GM19025 (cell line): ENCODE data around the gene CALN1.

Experiments
- ATAC-seq: cut with Tn5 transposase; IDR thresholded peaks from one replicate; pipeline ENCODE4 v1.9.1; 2021; ENCODE audit warnings: mild to moderate bottlenecking, low read depth, moderate library complexity; ENCODE audit not compliant: unreplicated experiment

Gene CALN1

DNA sequence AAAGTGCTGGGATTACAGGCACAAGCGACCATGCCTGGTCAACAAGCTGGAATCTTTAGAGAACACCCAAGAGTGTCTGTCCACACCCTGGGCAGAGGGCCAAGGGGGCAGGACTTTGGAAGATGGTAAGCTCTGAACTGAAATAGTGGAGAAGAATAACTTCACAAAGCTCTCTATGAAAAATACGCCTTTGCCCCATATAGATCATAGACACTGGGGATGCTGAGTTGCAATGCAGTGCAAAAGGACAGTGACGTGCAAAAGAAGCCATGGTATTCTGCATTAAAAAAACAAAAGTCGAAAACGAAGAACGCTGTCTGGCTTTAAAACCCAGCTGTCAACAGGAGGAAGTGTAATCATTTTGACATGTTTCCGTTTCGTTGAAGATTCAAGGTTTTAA, 353.6 kb downstream of the CALN1 start:
- no peak for ATAC-seq

DNA sequence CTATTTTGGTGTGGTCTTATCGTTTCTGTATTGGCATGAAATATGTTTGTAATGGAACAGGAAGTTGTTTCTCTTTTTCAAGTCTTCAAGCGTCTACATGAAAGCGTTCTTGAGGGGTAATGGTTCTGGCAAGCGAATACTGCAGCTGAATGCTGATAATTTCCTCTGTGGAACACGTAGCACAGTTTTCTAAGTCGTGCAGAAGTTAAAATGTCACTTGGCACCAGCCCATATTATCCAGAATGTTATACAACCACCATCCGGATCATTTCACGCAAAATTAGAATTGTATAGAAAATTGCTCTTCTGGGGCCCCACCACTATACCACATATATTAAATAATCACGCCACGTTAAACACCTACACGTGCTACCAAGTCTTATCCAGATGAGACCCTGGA, 354.3 kb downstream of the CALN1 start:
- no peak for ATAC-seq

DNA sequence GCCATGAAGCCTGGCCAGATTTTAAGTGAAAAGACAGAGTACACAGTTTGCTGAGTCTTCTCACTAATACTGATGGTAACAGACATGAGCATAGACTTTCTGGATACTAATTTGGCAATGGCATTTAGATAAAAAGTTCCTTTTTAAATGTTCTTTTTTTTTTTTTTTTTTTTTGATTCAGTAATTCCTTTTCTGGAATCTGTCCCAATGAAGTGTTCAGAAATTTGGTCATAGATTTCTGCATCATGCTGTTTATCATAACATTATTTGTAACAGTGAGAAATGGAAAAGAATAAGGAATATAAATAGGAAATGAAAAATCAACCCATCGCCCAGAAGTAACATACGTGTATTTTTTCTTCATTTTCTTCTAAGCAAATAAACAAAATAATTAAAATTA, 354.9 kb downstream of the CALN1 start:
- no peak for ATAC-seq

DNA sequence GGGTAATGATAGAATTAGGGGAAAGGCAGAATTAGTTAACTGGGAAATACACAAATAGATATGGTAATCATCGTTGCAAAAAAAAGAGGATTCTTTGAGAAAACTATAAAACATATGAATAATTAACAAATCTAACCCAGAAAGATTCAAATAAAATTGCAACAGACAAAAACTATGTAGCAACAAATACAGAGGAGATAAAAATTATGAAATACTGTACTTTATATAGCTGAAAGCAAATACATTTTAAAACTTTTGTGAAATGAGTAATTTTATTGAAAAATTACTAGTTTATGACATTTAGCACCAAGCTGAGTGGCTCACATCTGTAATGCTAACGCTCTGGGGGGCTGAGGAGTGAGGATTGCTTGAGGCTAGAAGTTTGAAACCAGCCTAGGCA, 356.7 kb downstream of the CALN1 start:
- no peak for ATAC-seq

DNA sequence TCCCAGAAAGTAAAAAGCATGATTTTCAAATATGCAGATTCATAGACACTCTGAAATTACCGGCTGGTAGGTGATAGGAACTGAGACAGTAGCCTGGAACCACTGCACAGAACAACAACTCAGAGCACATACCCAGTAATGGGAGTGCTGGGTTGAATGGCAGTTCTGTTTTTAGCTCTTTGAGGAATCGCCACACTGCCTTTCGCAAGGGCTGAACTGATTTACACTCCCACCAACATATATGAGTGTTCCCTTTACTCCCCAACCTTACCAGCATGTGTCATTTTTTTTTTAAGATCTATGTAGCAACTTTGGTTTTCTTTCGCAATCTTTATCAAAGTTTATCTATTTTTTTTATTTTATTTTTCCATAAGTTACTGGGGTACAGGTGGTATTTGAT, 358.8 kb downstream of the CALN1 start:
- ATAC-seq, result no peak

DNA sequence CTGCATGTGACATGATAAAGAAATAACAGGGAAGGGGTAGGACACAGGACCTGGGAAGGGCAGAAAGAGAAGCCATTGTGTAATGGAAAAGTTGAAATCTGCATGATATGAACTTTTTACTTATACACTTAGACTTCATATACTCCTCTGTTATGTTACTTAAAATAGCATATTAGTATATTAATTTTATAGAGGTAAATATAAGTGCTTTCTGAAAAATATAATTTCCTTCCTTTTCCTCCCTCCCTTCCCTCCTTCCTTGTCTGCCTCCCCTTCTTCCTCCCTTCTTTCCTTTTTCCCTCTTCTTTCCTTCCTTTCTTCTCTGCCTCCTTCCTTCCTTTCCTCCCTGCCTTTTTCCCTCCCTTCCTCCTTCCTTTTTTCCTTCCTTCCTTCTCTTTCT, 363.7 kb downstream of the CALN1 start:
- ATAC-seq, result no peak

DNA sequence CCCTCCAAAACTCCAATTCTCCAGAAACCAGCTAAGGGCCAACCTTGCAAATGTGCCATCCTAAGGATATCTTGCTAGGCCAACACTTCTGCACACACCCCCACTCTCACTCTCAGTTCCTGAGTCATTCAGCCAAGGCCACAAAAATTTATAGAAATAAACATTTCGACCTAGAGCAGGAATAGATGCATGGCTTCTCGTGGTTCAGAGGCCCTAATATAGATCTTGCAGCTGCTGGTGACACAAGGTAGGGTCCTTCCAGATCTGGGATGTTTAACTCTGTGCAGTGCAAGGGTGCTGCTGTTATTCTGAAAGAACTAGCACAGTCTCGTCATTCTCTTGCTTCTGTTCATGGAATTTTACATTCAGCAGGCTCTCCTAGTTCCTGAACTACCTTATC, 369.3 kb downstream of the CALN1 start:
- ATAC-seq, result no peak

DNA sequence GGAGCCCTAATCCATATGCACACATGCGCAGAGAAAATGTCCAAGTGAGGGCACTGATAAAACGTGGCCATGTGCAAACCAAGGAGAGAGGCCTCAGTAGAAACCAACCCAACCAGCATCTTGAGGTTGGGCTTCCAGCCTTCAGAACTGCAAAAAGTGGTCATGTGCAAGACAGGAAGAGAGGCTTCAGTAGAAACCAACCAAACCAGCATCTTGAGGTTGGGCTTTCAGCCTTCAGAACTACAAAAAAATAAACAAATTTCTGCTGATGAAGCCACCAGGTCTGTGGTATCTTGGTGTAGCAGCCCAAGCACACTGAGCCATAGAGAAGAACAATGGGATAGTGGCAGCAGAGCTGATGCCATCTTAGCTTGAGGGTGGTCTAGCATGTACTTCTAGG, 371.5 kb downstream of the CALN1 start:
- no peak for ATAC-seq

DNA sequence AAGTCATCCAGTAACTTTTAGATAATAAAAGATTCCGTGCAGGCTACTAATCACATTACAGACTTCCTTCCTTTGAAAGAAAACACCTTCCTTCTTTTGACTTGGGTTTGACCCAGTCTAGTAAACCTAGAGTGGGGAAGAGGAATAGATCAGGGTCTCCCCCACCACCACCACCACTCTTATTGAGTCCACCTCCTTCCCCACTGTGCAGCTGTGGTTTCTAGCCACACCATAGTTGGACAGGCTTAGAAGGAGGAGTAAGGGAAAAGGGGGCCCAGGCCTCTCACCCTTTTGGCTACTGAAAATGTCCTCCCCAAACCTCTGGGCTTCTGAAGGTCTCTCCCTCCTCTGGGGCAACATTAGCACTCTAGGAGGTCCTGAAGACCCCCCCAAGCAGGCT, 372.7 kb downstream of the CALN1 start:
- no peak for ATAC-seq

DNA sequence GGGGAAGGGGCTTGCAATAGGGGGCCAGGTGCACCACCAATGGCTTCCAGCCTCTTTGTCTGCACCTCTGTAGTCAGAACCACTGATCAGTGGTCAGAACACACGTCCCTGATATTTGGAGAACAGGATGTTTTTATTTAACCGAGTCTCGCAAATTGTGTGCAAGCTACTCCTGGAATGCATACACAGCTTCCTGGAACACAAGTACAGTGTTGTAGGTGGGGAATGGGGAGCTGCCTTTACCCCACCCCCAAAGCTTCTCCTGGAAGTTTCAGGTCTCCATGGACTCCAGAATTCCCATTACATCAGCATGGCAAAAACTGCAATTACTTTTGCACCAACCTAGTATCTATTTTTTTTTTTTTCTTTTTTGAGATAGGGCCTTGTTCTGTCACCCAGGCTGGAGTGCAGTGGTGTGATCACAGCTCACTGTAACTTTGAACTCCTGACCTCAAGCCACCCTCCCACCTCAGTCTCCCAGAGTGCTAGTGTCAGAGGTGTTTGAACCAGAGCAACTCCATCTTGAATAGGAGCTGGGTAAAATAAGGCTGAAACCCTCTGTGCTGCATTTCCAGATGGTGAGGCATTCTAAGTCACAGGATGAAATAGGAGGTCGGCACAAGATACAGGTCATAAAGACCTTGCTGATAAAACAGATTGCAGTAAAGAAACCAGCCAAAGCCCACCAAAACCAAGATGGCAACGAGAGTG, 374.0 kb downstream of the CALN1 start:
- ATAC-seq, result no peak

DNA sequence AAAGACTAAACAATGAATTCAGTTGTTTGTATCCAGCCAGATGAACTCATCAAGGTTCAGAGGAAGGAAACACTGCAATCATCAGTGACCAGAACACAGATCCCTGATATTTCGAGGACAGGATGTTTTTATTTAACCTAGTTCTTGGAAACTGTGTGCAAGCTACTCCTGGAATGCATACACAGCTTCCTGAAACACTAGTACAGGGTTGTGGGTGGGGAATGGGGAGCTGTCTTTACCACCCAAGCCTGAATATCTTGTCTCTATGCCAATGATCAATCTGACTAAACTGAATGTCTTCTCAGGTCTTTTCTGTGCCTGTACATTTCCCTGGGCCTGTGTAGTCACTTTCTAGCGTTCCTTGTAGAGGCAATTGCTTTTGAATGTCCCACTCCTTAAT, 374.6 kb downstream of the CALN1 start:
- no peak for ATAC-seq

DNA sequence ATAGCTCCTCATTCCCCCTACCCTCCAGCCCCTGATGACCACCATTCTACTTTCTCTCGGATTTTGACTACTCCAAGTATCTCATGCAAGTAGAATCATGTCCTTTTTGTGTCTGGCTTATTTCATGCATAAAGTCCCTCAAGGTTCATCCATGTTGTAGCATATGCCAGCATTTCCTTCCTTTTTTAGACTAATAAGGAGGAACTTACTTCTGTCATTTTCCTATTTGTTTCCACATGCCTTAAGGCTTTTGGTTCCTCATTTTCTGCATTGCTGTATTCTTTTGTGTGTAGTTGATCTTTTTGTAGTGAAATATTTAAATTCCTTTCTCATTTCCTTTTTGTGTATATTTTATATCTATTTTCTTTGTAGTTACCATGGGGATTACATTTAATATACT, 376.9 kb downstream of the CALN1 start:
- no peak for ATAC-seq

DNA sequence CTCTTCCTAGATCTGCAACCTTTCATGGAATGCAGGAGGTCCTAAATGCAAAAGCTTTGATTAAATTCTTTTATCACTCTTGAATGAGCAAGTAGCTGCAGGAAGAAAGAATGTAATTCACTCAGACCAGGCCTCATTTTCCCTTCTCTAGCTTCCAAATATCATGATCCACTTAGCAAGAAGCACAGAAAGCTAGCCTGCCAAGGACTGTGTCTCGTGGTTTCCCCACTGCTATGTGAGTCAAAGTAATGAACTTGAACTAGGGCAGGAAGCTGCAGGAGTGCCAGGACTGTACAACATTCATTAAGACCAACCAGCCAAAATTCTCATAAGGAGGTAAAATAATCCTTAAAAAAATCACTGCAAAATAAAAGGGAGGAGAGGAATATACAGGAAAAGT, 379.2 kb downstream of the CALN1 start:
- no peak for ATAC-seq

DNA sequence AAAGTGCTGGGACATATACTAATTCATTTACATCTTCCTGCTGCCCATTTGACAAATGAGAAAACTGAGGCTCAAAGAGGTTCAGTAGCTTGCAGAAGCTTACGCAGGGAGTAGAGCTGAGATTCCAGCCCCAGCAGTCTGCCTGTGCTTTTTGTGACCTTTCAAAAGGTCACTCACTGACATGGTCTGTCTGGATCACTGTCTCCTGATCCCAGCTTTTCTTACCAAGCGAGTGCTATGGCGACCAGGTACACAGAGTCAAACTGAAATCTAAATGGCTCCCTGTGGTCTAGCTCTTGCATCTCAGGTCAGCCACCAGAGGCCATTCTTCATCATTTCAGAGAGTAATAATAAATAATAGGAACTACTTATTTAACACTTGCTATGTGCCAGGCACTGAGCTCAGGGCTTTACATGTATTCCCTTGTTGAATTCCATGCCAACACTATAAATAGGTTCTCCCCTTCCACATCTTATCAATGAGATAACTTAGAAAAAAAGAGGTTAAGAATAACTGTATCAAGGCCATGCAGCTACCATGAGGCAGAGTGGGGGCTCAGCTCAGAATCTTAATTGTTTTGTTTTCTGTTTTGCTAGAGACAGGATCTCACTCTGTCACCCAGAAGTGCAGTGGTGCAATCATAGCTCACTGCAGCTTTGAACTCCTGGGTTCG, 381.0 kb downstream of the CALN1 start:
- ATAC-seq, result no peak

DNA sequence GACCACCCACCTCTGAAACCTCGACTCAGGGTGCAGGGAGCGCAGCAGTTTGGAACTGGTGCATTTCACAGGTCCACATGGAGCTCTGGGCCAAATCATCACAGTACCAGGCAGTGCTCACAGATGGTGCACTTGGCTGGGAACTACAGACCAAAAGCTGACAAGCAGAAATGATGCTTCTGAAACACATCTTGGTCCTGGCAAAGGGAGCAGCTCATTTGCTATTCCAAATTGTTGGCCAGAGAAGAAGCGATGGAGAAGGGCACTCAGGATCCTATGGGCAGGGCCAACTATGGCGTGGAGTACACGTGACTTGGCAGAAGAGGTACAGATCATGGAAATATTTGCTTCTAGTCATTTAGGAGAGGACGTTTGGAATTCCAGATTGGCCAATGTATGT, 383.9 kb downstream of the CALN1 start:
- ATAC-seq, result no peak

DNA sequence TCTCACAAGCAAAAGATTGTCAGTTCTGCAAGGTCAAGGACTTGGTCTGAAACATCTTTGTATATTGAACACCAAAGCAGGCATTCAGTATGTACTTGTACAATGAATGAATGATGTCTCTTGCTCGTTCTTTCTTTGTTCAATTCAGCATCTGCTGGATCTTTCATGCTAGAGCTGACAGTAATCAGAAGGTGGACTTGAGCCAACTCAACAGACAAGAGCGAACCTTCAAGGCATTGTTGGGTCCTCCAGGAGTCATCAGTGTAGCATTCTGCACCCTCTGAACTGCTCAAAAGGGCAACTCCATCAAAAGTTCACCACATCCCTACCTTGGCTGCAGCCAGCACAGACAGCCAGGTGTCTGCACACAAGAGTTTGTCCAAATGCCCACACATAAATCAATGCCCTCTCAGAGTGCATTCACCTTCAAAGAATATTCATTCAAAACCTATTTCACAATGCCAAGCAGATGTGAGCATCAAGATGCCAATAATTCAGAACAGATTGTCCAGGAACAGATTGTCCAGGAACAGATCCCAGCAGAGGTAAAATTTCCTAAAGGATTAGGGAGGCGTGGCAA, 386.7 kb downstream of the CALN1 start:
- ATAC-seq, result no peak

DNA sequence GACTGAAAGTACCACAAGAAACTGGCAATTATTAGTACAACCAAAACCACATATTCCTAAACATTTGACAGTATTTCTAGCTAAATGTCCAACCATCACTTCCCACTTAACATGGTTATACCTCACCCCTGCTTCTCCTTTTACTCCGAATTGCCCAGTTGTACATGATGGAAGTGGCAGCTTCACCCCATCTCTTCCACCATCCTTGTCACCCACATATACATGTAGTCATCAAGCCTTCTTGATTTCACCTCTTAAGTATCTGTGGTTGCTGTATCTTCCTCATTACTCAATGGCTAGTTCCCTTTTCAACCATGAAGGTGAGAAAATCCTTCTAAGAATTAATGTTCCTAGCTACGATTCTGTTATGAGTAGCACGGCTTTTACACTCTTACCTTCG, 388.2 kb downstream of the CALN1 start:
- no peak for ATAC-seq

DNA sequence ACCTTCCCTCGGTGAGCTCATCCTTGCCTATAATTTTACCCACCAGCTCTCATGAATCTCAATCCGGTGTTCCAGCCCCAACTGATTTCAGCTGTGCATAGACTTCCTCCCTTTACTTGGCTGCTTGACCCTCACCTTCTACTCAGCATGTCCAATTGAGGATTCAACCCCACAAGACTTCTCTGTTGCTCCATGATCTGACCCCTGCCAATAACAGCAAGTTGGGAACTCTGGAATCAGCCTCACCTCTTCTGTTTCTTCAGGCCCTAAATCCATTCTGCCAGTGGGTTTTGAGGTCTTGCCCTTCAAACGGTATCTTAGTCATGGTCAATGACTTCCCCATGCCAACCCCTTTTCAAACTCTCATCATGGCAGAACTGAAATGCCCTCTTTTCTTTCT, 390.4 kb downstream of the CALN1 start:
- no peak for ATAC-seq

DNA sequence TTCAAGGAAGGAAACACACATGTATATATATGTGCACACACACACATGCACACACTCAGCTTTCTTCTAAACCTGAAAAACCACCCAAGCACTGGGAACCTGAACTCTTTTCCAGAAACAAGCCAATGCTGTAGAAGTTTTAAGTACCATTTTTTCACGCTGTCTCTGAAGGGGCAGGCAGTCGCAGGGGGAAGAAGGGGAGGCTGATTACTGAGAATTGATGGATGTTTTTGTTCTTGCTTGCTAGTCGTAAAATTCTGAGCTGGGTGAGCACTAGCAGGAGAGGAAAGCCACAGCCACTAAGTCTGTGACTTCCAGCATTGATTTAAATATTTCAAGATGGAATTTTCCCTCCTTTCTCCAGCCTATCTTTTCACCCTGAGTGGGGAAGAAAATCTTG, 391.8 kb downstream of the CALN1 start:
- ATAC-seq, result no peak

DNA sequence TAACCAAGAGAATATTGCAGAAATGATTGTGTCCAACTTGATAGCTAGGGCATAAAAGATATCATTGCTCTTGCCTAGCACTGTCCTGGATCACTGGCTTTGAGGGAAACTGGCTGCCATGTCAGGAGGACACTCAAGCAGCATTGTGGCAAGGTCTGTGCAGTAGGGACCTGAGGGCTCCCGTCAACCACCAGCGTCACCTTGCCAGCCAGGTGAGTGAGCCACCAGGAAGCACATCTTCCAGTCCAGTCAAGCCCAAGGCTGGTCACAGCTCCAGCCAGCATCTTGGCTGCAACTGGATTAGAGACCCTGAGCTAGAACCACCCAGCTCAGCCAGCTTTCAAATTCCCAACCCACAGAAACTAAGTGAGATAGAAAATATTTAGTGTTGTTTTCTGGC, 392.7 kb downstream of the CALN1 start:
- no peak for ATAC-seq

DNA sequence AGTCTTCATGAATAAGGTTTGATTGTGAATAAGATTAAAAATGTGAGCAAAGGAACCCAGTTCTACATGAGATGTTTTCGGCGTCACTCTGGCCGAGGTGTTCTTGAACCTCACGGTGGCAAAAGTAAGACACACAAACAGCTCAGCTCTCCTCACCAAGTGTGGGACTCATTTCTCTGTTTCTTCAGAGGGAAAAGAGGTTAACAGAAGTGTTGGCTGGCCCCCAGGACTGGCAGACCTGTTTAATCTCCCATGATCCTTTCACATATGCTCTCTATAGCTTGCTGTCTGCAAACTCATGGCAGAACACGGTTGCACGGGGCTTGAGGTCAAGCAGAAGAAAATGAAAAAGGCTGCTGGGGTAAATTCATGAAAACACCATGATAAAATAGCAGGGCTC, 394.4 kb downstream of the CALN1 start:
- no peak for ATAC-seq

DNA sequence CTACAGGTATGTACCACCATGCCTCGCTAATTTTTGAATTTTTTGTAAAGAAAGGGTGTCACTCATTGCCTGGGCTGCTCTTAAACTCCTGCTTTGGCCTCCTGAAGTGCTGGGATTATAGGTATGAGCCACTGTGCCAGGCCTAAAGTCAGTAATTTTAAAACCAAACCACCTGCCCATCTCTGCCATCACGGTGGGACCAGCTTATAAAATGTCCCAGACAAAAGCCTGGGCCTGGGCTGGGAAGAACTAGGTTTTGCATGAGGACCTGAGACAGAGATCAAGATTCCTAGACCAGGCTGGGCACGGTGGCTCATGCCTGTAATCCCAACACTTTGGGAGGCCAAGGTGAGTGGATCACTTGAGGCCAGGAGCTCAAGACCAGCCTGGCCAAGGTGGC, 395.6 kb downstream of the CALN1 start:
- ATAC-seq, result no peak
